ENCODE data around the gene RBMS1.

DNA sequence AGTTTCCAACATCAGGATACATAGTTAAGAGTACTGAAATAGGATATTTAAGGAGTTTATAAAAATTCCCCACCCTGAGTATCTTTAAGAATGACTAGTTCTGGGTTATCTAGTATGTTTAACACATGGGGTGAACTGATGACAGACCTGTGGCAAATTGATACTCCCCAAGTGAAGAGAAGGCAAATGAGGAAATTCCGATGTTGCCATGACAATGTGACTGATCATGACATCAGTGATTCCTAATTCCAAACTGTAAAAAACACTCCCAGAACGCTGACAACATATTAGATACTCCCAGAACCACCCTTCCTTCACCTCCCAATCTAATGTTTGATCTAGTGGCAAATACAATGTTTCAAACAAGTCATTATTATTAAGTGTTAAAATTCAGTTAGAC is 77.6 kb downstream of the RBMS1 start:
- TF ChIP-seq CTCF (conservative IDR thresholded peaks at IDR 0.05 in 1 of 2, IDR thresholded peaks at IDR 0.05 in 1 of 2; ENCODE audit: extremely low read depth in 1 of 2, insufficient read depth in 1 of 2, low read depth in 1 of 2, low read length in 2 of 2) (no peak), EZH2 (IDR thresholded peaks at IDR 0.05; ENCODE audit: borderline replicate concordance, low read length) (no peak)
